Activated B cell treated with CpG ODN at 0.5 μM for 24 hours (primary cell): Measurements from ENCODE around the gene GRIK4. TPM values are rescaled to one million over a fixed set of nuclear protein-coding genes. Genes with fewer than 3 reads are reported as not detected.

Experiments
- ATAC-seq: fragments of 200-7000 bp; cut with Tn5 transposase; one replicate; pipeline ENCODE4 v1.10.0; 2021; ENCODE audit warnings: low read depth, mild to moderate bottlenecking, moderate library complexity
- CTCF ChIA-PET: fragments of 350-600 bp; sonication (Branson Sonifier 250); formaldehyde crosslinking; loops from one replicate; lab custom pipeline; 2021; ENCODE audit warnings: antibody characterized with exemption; lab: Charles Lee
- POLR2A ChIA-PET: fragments of 350-600 bp; sonication (Branson Sonifier 250); formaldehyde crosslinking; loops from one replicate; lab custom pipeline; 2021; ENCODE audit warnings: antibody characterized with exemption; lab: Charles Lee
- DNase-seq: peaks from one replicate; pipeline ENCODE4 v3.0.0; 2022
- H3K27ac Mint-ChIP-seq: one replicate; pipeline ENCODE4 v1.8.0; 2020; ENCODE audit warnings: mixed read lengths
- H3K27me3 Mint-ChIP-seq: one replicate; pipeline ENCODE4 v1.8.0; 2021; ENCODE audit warnings: mixed read lengths
- H3K36me3 Mint-ChIP-seq: one replicate; pipeline ENCODE4 v1.8.0; 2021; ENCODE audit warnings: low read depth, mixed read lengths
- H3K4me1 Mint-ChIP-seq: one replicate; pipeline ENCODE4 v1.8.0; 2021; ENCODE audit warnings: mixed read lengths
- H3K4me3 Mint-ChIP-seq: one replicate; pipeline ENCODE4 v1.8.0; 2020; ENCODE audit warnings: mild to moderate bottlenecking, mixed read lengths
- H3K9me3 Mint-ChIP-seq: one replicate; pipeline ENCODE4 v1.8.0; 2020; ENCODE audit warnings: mixed read lengths
- intact Hi-C: fragments of 100-400 bp; cut with micrococcal nuclease; formaldehyde crosslinking; loops from one replicate; pipeline ENCODE4 v1.15.1; 2024
- total RNA-seq: library from RNA; stranded (reverse); gene quantifications from 2 replicates; pipeline ENCODE4 v1.2.3, GENCODE V29; 2022
- TF ChIP-seq, protein P1 (sequence below): fragments of 200-600 bp; IDR thresholded peaks from one replicate; pipeline ENCODE4 v1.8.0; 2022; ENCODE audit warnings: antibody characterized with exemption, mild to moderate bottlenecking

Gene GRIK4
- total RNA-seq, 1 donor from 2014 or later: not detected

DNA sequence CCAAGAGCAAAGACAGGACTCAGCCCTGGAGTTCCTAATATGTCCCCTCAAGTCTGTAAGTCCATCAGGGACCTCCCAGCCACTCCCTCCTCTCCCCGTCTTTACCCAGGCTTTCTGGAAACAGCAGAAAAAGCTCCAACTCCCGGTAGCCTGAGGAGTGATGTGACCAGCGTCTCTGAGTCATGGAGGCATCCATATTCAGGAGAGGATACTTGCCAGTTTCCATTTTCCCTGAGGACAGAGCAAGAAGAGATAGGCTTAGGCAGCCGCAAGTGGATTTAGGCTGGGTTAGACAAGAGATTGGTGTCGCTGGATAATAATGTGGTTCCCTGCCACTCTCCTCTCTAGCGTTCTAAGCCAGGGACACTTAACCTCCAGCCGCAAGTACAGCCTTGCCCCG is 206.6 kb downstream of the GRIK4 start:
- POLR2A ChIA-PET: no interaction called here
- intact Hi-C loops: no loop called here
- no peak for DNase-seq
- H3K9me3 Mint-ChIP-seq: no peaks in the 10 kb centered on the region
- CTCF ChIA-PET: no interaction called here
- peaks cover 28% of the 10 kb centered on the region for H3K27me3 Mint-ChIP-seq
- TF ChIP-seq, protein P1, sequence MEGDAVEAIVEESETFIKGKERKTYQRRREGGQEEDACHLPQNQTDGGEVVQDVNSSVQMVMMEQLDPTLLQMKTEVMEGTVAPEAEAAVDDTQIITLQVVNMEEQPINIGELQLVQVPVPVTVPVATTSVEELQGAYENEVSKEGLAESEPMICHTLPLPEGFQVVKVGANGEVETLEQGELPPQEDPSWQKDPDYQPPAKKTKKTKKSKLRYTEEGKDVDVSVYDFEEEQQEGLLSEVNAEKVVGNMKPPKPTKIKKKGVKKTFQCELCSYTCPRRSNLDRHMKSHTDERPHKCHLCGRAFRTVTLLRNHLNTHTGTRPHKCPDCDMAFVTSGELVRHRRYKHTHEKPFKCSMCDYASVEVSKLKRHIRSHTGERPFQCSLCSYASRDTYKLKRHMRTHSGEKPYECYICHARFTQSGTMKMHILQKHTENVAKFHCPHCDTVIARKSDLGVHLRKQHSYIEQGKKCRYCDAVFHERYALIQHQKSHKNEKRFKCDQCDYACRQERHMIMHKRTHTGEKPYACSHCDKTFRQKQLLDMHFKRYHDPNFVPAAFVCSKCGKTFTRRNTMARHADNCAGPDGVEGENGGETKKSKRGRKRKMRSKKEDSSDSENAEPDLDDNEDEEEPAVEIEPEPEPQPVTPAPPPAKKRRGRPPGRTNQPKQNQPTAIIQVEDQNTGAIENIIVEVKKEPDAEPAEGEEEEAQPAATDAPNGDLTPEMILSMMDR: no peak
- H3K4me3 Mint-ChIP-seq: no peak overlapping the region
- no peaks in the 10 kb centered on the region for H3K36me3 Mint-ChIP-seq
- no peak for ATAC-seq
- H3K27ac Mint-ChIP-seq: no peak overlapping the region
- H3K4me1 Mint-ChIP-seq: peaks cover 6% of the 10 kb centered on the region

DNA sequence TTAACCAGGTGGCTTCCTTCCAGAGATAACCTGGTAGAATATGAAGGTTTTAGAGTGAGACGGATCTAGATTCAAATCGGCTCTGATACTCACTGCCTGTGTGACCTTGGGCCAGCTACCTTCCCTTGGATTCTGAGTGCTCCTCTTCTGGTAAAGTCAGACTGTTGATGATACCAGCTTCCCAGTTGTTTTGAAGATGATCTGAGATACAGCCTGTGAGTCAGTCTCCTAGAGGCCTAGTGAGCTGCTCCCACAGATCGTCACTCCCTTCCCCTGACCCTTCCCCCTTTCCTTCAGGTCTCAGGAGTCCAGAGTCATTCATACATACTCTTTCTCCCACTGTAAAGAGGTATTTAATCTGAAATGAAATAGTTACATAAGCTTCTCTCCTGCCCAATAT is 207.8 kb downstream of the GRIK4 start:
- POLR2A ChIA-PET: no interaction called here
- TF ChIP-seq, protein P1: no peak
- no peak overlapping the region for H3K4me3 Mint-ChIP-seq

DNA sequence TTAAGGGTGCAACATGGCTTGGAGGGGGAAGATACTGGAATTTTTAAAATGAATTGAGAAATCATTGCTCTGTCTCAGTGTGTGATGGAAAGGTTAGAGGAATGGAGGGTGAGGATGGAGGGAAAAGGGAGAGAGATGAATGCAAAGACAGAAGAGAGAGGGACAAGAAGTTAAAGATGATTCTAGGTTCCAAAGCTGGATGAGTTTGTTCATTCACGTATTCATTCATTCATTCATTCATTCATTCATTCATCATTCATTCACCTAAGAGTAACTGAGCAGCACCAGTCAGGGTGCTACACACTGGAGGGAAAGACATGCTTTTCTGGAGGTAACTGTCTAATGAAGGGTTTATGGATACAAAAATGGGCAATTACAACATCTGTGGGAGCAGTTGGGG is 209.2 kb downstream of the GRIK4 start:
- Mint-ChIP-seq H3K36me3 (no peaks in the 10 kb centered on the region), H3K4me1 (no peaks in the 10 kb centered on the region), H3K27ac (no peak overlapping the region), H3K9me3 (no peaks in the 10 kb centered on the region), H3K27me3 (peaks cover 28% of the 10 kb centered on the region), H3K4me3 (no peak overlapping the region)
- no peak for ATAC-seq
- no peak for DNase-seq
- TF ChIP-seq, protein P1: no peak
- intact Hi-C loops: no loop called here
- CTCF ChIA-PET: interaction anchor here (1.6 kb wide), 1 partner anchor 36 kb away, joined by 5 read pairs; no protein-coding TSS in a partner anchor
- POLR2A ChIA-PET: no interaction called here

More for the DNA sequence above, 207.8 kb downstream of the GRIK4 start:
- Mint-ChIP-seq H3K36me3 (no peaks in the 10 kb centered on the region), H3K27ac (no peak overlapping the region), H3K27me3 (peaks cover 28% of the 10 kb centered on the region), H3K4me1 (peaks cover 6% of the 10 kb centered on the region), H3K9me3 (no peaks in the 10 kb centered on the region)
- DNase-seq (no peak), ATAC-seq (no peak)
- intact Hi-C loops: no loop called here
- CTCF ChIA-PET: interaction anchor here (1.5 kb wide), 1 partner anchor 83 kb away, joined by 3 read pairs; no protein-coding TSS in a partner anchor

DNA sequence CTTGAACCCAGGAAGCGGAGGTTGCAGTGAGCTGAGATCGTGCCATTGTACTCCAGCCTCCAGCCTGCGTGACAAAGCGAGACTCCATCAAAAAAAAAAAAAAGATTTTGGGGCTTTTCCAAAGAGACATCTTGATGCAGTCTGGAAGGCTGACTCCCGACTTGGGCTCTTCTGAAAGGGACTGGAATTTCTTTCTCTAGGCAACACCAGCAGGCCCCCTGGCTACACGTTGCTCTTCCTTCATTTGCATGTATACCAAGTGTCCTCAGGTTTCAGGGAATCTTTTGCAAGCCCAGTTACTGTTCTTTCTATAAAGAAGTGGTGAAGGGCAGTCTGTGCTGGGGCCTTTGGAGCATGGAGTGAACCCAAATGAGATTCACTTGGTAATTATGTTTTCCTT is 211.0 kb downstream of the GRIK4 start:
- no peaks in the 10 kb centered on the region for H3K9me3 Mint-ChIP-seq
- DNase-seq (no peak), ATAC-seq (no peak)
- no peak overlapping the region for H3K4me3 Mint-ChIP-seq
- POLR2A ChIA-PET: no interaction called here
- intact Hi-C loops: no loop called here
- CTCF ChIA-PET: no interaction called here
- H3K27me3 Mint-ChIP-seq: peaks cover 26% of the 10 kb centered on the region
- H3K4me1 Mint-ChIP-seq: no peaks in the 10 kb centered on the region
- no peaks in the 10 kb centered on the region for H3K36me3 Mint-ChIP-seq
- H3K27ac Mint-ChIP-seq: no peak overlapping the region
- TF ChIP-seq, protein P1: no peak

DNA sequence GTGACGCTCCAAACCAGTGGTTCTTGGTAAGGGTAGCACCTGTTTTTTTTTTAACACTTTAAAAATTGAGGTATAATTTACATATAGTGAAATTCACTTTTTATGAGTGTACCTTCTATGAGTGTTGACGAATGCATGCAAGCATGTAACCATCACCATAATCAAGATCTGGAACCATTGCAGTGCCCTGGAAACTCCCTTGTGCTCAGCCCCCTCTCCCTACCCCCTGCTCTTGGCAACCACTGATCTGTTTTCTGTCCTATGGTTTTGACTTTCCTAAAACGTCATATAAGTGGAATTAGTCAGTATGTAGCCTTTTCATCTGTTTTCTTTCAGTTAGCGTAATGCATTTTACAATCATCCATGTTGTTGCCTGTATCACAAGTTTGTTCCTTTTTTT is 212.2 kb downstream of the GRIK4 start:
- POLR2A ChIA-PET: no interaction called here
- H3K4me1 Mint-ChIP-seq: no peaks in the 10 kb centered on the region
- intact Hi-C loops: no loop called here

More for the DNA sequence above, 212.2 kb downstream of the GRIK4 start:
- ATAC-seq: no peak
- H3K36me3 Mint-ChIP-seq: no peaks in the 10 kb centered on the region
- H3K4me3 Mint-ChIP-seq: no peak overlapping the region
- CTCF ChIA-PET: no interaction called here
- H3K27ac Mint-ChIP-seq: no peak overlapping the region
- no peak for DNase-seq
- peaks cover 4% of the 10 kb centered on the region for H3K9me3 Mint-ChIP-seq
- peaks cover 19% of the 10 kb centered on the region for H3K27me3 Mint-ChIP-seq
- TF ChIP-seq, protein P1: no peak
